SK-N-MC (cell line): ENCODE data around the gene YIF1A.

Experiments
- EZH2 ChIP-seq: fragments of 200-600 bp; sonication (generic); IDR thresholded peaks from one replicate; pipeline ENCODE4 v1.6.1; 2017; ENCODE audit warnings: antibody characterized with exemption
- FOXP2 ChIP-seq: optimal IDR thresholded peaks from 2 replicates; pipeline ENCODE3; 2011; ENCODE audit warnings: mild to moderate bottlenecking, moderate library complexity; ENCODE audit not compliant: insufficient read depth; ENCODE audit errors: extremely low read length, control extremely low read depth
- POLR2AphosphoS5 ChIP-seq: IDR thresholded peaks from 2 replicates; pipeline ENCODE4 v1.6.1; 2012; ENCODE audit warnings: mild to moderate bottlenecking, low read depth, low read length, borderline replicate concordance

DNA sequence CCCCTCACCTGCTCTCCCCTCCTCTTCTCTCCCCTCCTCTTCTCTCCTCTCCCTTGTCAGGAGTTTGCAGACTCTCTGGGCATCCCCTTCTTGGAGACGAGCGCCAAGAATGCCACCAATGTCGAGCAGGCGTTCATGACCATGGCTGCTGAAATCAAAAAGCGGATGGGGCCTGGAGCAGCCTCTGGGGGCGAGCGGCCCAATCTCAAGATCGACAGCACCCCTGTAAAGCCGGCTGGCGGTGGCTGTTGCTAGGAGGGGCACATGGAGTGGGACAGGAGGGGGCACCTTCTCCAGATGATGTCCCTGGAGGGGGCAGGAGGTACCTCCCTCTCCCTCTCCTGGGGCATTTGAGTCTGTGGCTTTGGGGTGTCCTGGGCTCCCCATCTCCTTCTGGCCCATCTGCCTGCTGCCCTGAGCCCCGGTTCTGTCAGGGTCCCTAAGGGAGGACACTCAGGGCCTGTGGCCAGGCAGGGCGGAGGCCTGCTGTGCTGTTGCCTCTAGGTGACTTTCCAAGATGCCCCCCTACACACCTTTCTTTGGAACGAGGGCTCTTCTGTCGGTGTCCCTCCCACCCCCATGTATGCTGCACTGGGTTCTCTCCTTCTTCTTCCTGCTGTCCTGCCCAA lies 12.8 kb downstream of the YIF1A start:
- no peak for TF ChIP-seq POLR2AphosphoS5
- no peak for TF ChIP-seq EZH2
- TF ChIP-seq FOXP2: no peak
